ENCODE results near the gene ENDOV.

DNA sequence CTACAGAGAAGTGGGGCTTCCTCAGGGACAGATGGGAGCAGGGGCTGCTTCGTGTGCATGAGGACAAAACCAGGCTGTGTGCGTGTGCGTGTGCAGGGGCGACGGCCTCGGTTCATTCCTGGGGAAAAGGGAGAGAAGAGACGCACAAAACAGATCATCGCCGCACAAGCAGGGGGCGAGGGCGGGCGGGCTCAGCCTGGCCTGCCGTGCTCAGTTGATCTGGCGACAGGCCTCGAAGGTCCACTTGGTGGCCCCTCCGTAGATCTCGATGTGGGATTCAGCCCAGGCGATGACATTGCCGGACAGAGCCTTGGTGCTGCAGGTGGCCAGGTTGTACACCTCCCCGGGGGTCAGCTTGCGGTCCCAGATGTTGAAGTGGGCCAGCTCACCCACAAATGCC lies 55.6 kb downstream of the ENDOV start:
- no peak for TF ChIP-seq EZH2phosphoT487 (IDR thresholded peaks at IDR 0.05; ENCODE audit: borderline replicate concordance)
- TF ChIP-seq, protein P1, sequence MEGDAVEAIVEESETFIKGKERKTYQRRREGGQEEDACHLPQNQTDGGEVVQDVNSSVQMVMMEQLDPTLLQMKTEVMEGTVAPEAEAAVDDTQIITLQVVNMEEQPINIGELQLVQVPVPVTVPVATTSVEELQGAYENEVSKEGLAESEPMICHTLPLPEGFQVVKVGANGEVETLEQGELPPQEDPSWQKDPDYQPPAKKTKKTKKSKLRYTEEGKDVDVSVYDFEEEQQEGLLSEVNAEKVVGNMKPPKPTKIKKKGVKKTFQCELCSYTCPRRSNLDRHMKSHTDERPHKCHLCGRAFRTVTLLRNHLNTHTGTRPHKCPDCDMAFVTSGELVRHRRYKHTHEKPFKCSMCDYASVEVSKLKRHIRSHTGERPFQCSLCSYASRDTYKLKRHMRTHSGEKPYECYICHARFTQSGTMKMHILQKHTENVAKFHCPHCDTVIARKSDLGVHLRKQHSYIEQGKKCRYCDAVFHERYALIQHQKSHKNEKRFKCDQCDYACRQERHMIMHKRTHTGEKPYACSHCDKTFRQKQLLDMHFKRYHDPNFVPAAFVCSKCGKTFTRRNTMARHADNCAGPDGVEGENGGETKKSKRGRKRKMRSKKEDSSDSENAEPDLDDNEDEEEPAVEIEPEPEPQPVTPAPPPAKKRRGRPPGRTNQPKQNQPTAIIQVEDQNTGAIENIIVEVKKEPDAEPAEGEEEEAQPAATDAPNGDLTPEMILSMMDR (conservative IDR thresholded peaks at IDR 0.05; ENCODE audit: low read length), result no peak

Data from Loucy (cell line).